Natural killer cell (primary cell): ENCODE data around the gene NR1H2. TPM values are rescaled to one million over a fixed set of nuclear protein-coding genes. Genes with fewer than 3 reads are reported as not detected.
"Not testable (repeated sequence)": the region's sequence is repeated elsewhere in the genome, so short reads cannot be mapped to it uniquely, and the experiment has no call there.

Experiments used
- ATAC-seq, 3 donors: fragments of 150-1000 bp in 2 of 3; fragments of 200-7000 bp in 1 of 3; cut with Tn5 transposase; 1 replicate in 1 of 3; 2 replicates in 2 of 3; pipeline ENCODE4 v1.10.0; 2021; ENCODE audit warnings: mild to moderate bottlenecking in 2 of 3, moderate library complexity in 2 of 3
- DNase-seq, 2 donors: peaks; one replicate each; pipeline versions ENCODE4 v3.0.0 to v3.0.0-alpha.2; 2013 to 2021; ENCODE audit warnings: mixed read lengths in 1 of 2
- H3K27ac ChIP-seq: one replicate; pipeline ENCODE4 v1.5.1; 2013; ENCODE audit warnings: mild to moderate bottlenecking, low read length
- H3K27me3 ChIP-seq: one replicate; pipeline ENCODE4 v1.6.1; 2013; ENCODE audit warnings: low read length; ENCODE audit not compliant: control insufficient read depth, insufficient read depth
- H3K36me3 ChIP-seq: one replicate; pipeline ENCODE4 v1.6.1; 2013; ENCODE audit warnings: low read length; ENCODE audit not compliant: control insufficient read depth, insufficient read depth
- H3K4me1 ChIP-seq: one replicate; pipeline ENCODE4 v1.6.1; 2013; ENCODE audit warnings: low read length; ENCODE audit not compliant: control insufficient read depth, insufficient read depth
- H3K4me3 ChIP-seq: one replicate; pipeline ENCODE4 v1.5.1; 2013; ENCODE audit warnings: low read length
- H3K9me3 ChIP-seq: one replicate; pipeline ENCODE4 v1.6.1; 2013; ENCODE audit warnings: low read length; ENCODE audit not compliant: control insufficient read depth, insufficient read depth
- H3K27ac Mint-ChIP-seq, 2 donors: one replicate each; pipeline ENCODE4 v1.8.0; 2022; ENCODE audit warnings: mild to moderate bottlenecking in 2 of 2, mixed read lengths in 2 of 2, moderate library complexity in 1 of 2
- H3K27me3 Mint-ChIP-seq, 2 donors: one replicate each; pipeline ENCODE4 v1.8.0; 2022; ENCODE audit warnings: low read depth in 2 of 2, mixed read lengths in 2 of 2
- H3K36me3 Mint-ChIP-seq: one replicate; pipeline ENCODE4 v1.8.0; 2022; ENCODE audit warnings: mixed read lengths
- H3K4me1 Mint-ChIP-seq, 2 donors: one replicate each; pipeline ENCODE4 v1.8.0; 2022; ENCODE audit warnings: mixed read lengths in 2 of 2
- H3K4me3 Mint-ChIP-seq: one replicate; pipeline ENCODE4 v1.8.0; 2022; ENCODE audit warnings: mild to moderate bottlenecking, moderate library complexity, mixed read lengths
- H3K9me3 Mint-ChIP-seq, 2 donors: one replicate each; pipeline ENCODE4 v1.8.0; 2022; ENCODE audit warnings: mixed read lengths in 2 of 2
- WGBS: methylation state at CpG from one replicate; pipeline ENCODE4 v1.1.7; 2013; ENCODE audit warnings: missing lambda C conversion rate; ENCODE audit not compliant: insufficient coverage; 5-methylcytosine and 5-hydroxymethylcytosine counted together
- intact Hi-C: fragments of 100-400 bp; cut with micrococcal nuclease; formaldehyde crosslinking; loops from one replicate; pipeline ENCODE4 v1.14.2; 2022
- total RNA-seq, 4 donors: library from RNA; stranded (reverse); fragments of 120-200 nt in 1 of 4; gene quantifications; one replicate each; pipeline versions ENCODE4 v1.2.3 to v1.2.4, GENCODE V29; 2013 to 2022
- TF ChIP-seq, protein P1 (sequence below): fragments of 200-600 bp; IDR thresholded peaks from one replicate; pipeline ENCODE4 v1.8.0; 2022; ENCODE audit warnings: antibody characterized with exemption

The NR1H2 gene
- total RNA-seq, 3 donors from 2014 or later (not counting 1 experiment from before 2014, with no cell fraction given): 185 to 217 (median 211) TPM

DNA sequence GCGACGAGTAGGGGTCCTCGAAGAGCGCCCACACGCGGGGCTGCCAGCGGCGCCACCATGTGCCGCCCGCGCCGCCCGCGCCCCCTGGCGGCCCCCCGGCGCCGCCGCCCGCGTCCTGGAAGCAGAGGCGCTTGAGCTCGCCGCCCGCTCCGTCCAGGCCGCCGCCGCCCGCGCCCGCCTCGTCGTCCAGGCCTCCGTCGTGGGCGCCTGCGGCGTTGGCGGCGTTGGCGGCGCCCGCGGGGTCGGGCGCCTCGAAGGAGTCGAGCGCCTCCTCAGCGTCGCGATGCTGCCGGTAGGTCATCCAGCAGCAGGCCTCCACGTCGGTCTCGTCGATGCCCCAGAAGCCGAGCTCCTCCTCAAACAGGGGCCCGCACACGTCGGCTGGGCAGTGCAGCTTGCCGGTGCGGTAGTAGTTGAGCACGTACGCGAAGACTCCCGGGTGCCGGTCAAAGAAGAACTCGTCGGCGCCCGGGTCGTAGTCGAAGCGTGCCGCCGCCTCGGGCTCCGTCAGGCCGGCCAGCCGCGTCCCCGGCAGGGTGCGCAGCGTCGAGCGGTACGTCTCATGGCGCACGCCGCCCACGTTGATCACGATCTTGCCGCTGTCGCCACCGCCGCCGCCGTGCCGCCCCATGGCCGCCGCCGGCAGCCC is 47.9 kb upstream of the NR1H2 start:
- ATAC-seq (no peak), DNase-seq (peak in 1 of 2 donors; percentile 40)
- peaks cover 54% of the 10 kb centered on the region for H3K27me3 ChIP-seq
- 4% methylated on average over 104 of the region's 104 CpGs for WGBS
- Mint-ChIP-seq H3K4me3 (no peak overlapping the region), H3K27ac (no peak overlapping the region), H3K4me1 (peaks cover 40 to 61% of the 10 kb centered on the region in 2 donors), H3K9me3 (peaks cover 3 to 4% of the 10 kb centered on the region in 2 donors), H3K27me3 (peaks cover 44 to 65% of the 10 kb centered on the region in 2 donors), H3K36me3 (peaks cover 22% of the 10 kb centered on the region)
- intact Hi-C loops: no loop called here
- peaks cover 65% of the 10 kb centered on the region for H3K4me1 ChIP-seq
- no peak overlapping the region for H3K27ac ChIP-seq
- no peaks in the 10 kb centered on the region for H3K36me3 ChIP-seq
- TF ChIP-seq, protein P1, sequence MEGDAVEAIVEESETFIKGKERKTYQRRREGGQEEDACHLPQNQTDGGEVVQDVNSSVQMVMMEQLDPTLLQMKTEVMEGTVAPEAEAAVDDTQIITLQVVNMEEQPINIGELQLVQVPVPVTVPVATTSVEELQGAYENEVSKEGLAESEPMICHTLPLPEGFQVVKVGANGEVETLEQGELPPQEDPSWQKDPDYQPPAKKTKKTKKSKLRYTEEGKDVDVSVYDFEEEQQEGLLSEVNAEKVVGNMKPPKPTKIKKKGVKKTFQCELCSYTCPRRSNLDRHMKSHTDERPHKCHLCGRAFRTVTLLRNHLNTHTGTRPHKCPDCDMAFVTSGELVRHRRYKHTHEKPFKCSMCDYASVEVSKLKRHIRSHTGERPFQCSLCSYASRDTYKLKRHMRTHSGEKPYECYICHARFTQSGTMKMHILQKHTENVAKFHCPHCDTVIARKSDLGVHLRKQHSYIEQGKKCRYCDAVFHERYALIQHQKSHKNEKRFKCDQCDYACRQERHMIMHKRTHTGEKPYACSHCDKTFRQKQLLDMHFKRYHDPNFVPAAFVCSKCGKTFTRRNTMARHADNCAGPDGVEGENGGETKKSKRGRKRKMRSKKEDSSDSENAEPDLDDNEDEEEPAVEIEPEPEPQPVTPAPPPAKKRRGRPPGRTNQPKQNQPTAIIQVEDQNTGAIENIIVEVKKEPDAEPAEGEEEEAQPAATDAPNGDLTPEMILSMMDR: no peak
- H3K9me3 ChIP-seq: peaks cover 16% of the 10 kb centered on the region
- no peak overlapping the region for H3K4me3 ChIP-seq

DNA sequence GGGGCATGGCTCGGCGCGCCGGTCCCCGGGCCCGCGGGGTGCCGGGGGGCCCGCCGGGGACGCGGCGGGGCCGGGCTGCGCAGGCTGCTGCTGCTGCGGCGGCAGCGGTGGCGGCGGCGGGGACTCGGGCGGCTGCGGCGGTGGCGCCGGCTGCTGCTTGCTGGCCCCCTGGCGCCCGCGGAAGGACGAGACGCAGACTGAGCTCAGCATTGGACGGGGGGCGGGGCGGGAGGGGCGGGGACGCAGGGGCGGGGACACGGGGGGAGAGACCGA is 47.4 kb upstream of the NR1H2 start:
- H3K36me3 ChIP-seq: no peaks in the 10 kb centered on the region
- peaks cover 69% of the 10 kb centered on the region for H3K4me1 ChIP-seq
- Mint-ChIP-seq H3K4me1 (peaks cover 44 to 66% of the 10 kb centered on the region in 2 donors), H3K27me3 (peaks cover 44 to 68% of the 10 kb centered on the region in 2 donors), H3K36me3 (peaks cover 22% of the 10 kb centered on the region), H3K4me3 (peak overlapping the region; percentile 82), H3K27ac (no peak overlapping the region), H3K9me3 (peaks cover 3 to 4% of the 10 kb centered on the region in 2 donors)
- TF ChIP-seq, protein P1: no peak
- H3K27me3 ChIP-seq: peaks cover 55% of the 10 kb centered on the region
- ATAC-seq (no peak), DNase-seq (peak in 1 of 2 donors; percentile 61)
- WGBS: under 1% methylated on average over 40 of the region's 40 CpGs
- intact Hi-C loops: no loop called here
- H3K9me3 ChIP-seq: peaks cover 17% of the 10 kb centered on the region
- H3K27ac ChIP-seq: no peak overlapping the region
- no peak overlapping the region for H3K4me3 ChIP-seq

DNA sequence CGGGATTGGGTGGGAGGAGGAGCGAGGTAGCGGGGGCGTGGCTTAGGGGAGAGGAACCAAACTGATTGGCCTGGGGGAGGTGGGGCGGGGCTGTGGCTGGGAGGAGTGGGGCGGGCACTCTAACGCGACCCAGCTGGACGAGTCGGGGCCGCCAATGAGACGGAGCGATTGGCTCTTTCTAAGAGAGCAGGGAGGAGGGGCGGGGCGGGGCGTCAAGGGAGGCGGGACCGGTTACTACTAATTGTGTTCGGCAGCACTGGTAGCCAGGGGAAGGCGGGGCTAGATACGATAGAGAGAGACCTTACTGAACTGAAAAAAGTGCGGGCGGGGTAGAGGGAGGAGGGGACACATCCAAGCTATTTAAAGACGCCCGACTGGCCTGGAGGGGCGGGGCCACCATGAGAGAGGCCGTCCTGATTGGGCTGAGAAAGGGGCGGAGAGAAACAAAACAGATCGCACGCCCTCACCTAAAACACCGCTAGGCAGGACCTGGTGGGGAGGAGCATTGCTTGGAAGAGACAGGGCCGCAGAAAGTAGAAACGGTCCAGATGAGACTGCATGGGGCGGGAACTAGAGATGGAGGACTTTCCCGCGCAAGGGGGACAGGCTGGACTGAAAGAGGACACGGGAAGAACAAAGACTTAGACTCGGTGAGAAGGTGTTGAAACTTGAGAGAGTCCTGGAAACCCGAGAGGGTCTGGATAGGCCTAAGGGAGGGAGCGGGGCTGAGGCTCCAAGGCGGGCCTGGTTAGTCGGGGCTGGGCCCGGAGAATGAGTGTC is 46.9 kb upstream of the NR1H2 start, which contains the start of gene KCNC3:
Gene KCNC3 (minus strand): TSS at position 232 of the 780 bp plus-strand sequence. CDS start 295 bp downstream, outside the sequence.
- Histone ChIP-seq H3K4me1 (peaks cover 75% of the 10 kb centered on the region), H3K4me3 (no peak within 1 kb of the TSS), H3K27ac (peak within 1 kb of the TSS; percentile 16), H3K27me3 (peaks cover 55% of the 10 kb centered on the region), H3K36me3 (no peaks in the 10 kb centered on the region), H3K9me3 (peaks cover 17% of the 10 kb centered on the region)
- H3K4me3 Mint-ChIP-seq: peak within 1 kb of the TSS; percentile 82
- H3K27ac Mint-ChIP-seq: peak within 1 kb of the TSS; percentile 45 to 78
- WGBS: 2% methylated on average over 43 of the region's 43 CpGs
- peaks cover 3 to 4% of the 10 kb centered on the region in 2 donors for H3K9me3 Mint-ChIP-seq
- ATAC-seq: peak; percentile 42 to 76 (median 56)
- peaks cover 44 to 64% of the 10 kb centered on the region in 2 donors for H3K27me3 Mint-ChIP-seq
- intact Hi-C loops: no loop called here
- H3K4me1 Mint-ChIP-seq: peaks cover 49 to 70% of the 10 kb centered on the region in 2 donors
- peaks cover 22% of the 10 kb centered on the region for H3K36me3 Mint-ChIP-seq
- TF ChIP-seq, protein P1: no peak
- peak in 1 of 2 donors; percentile 92 for DNase-seq

DNA sequence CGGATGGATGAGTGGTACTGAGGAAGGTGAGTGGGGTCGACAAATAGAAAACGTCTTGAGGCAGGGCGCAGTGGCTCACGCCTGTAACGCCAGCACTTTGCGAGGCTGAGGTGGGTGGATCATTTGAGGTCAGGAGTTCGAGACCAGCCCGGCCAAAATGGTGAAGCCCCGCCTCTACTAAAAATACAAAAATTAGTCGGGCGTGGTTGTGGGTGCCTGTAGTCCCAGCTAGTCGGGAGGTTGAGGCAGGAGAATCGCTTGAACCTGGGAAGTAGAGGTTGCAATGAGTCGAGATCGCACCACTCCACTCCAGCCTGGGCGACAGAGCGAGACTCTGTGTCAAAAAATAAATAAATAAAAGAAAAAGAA is 46.3 kb upstream of the NR1H2 start:
- DNase-seq, intact Hi-C loops, ATAC-seq, H3K36me3 ChIP-seq, H3K4me3 ChIP-seq, H3K9me3 Mint-ChIP-seq: not testable (repeated sequence)
- H3K36me3 Mint-ChIP-seq: peaks cover 22% of the 10 kb centered on the region
- H3K27me3 Mint-ChIP-seq: peaks cover 45 to 59% of the 10 kb centered on the region in 2 donors
- Histone ChIP-seq H3K27ac (peak overlapping the region; percentile 16), H3K9me3 (peaks cover 17% of the 10 kb centered on the region), H3K27me3 (peaks cover 55% of the 10 kb centered on the region), H3K4me1 (peaks cover 75% of the 10 kb centered on the region)
- peak overlapping the region; percentile 45 to 78 for H3K27ac Mint-ChIP-seq
- H3K4me3 Mint-ChIP-seq: peak overlapping the region; percentile 82
- WGBS: 26% methylated on average over 18 of the region's 18 CpGs
- peaks cover 49 to 68% of the 10 kb centered on the region in 2 donors for H3K4me1 Mint-ChIP-seq
